IMR-90 (cell line): ENCODE data around the gene SLC15A3. TPM values are rescaled to one million over a fixed set of nuclear protein-coding genes. Genes with fewer than 3 reads are reported as not detected.

Experiments
- ATAC-seq: fragments of 200-7000 bp; cut with Tn5 transposase; 2 replicates; pipeline ENCODE4 v1.9.1; 2020; ENCODE audit warnings: low read depth, mild to moderate bottlenecking, moderate library complexity
- BruUV-seq: library from RNA; stranded (reverse); fragments of 400-500 nt; replicated peaks from 2 replicates; lab custom pipeline; 2021; lab: Mats Ljungman, UMichigan
- CTCF ChIA-PET: fragments of 300-600 bp; formaldehyde crosslinking; extraction: SDS; loops from one replicate; lab custom pipeline; 2021; ENCODE audit warnings: antibody characterized with exemption; lab: Yijun Ruan, JAX
- POLR2A ChIA-PET: fragments of 300-600 bp; sonication (Branson Sonifier 250); formaldehyde crosslinking; loops from one replicate; lab custom pipeline; 2022; ENCODE audit warnings: antibody characterized with exemption; ENCODE audit not compliant: unreplicated experiment; lab: Charles Lee
- DNase-seq: peaks from one replicate; pipeline ENCODE4 v3.0.0; 2013
- H2AFZ ChIP-seq: replicated peaks from 2 replicates; pipeline ENCODE3; 2013; ENCODE audit warnings: low read length, mild to moderate bottlenecking; ENCODE audit not compliant: poor library complexity
- H2AK5ac ChIP-seq: 2 replicates; pipeline ENCODE4 v1.6.1; 2013; ENCODE audit warnings: low read depth, low read length, inconsistent platforms
- H2AK9ac ChIP-seq: replicated peaks from 2 replicates; pipeline ENCODE3; 2013; ENCODE audit warnings: mild to moderate bottlenecking, low read depth, low read length, moderate library complexity; ENCODE audit not compliant: poor library complexity
- H2BK120ac ChIP-seq: 2 replicates; pipeline ENCODE4 v1.6.1; 2013; ENCODE audit warnings: low read depth, low read length, inconsistent platforms
- H2BK15ac ChIP-seq: 3 replicates; pipeline ENCODE4 v1.6.1; 2013; ENCODE audit warnings: low read depth, low read length, inconsistent platforms
- H2BK20ac ChIP-seq: 2 replicates; pipeline ENCODE4 v1.6.1; 2013; ENCODE audit warnings: low read depth, mild to moderate bottlenecking, inconsistent platforms, low read length, moderate library complexity
- H2BK5ac ChIP-seq: 2 replicates; pipeline ENCODE4 v1.6.1; 2013; ENCODE audit warnings: mild to moderate bottlenecking, low read depth, low read length, inconsistent platforms; ENCODE audit not compliant: poor library complexity, severe bottlenecking
- H3K14ac ChIP-seq: replicated peaks from 2 replicates; pipeline ENCODE4 v1.6.1; 2013; ENCODE audit warnings: low read depth, low read length, inconsistent platforms
- H3K18ac ChIP-seq: 2 replicates; pipeline ENCODE4 v1.6.1; 2013; ENCODE audit warnings: low read depth, low read length, control low read depth
- H3K23ac ChIP-seq: 2 replicates; pipeline ENCODE4 v1.6.1; 2013; ENCODE audit warnings: low read depth, low read length, inconsistent platforms
- H3K27ac ChIP-seq: 2 replicates; pipeline ENCODE4 v1.5.1; 2013; ENCODE audit warnings: mild to moderate bottlenecking, control low read depth, low read length; ENCODE audit not compliant: insufficient read depth
- H3K27me3 ChIP-seq: 2 replicates; pipeline ENCODE4 v1.6.1; 2013; ENCODE audit warnings: low read length; ENCODE audit not compliant: control insufficient read depth, insufficient read depth
- H3K36me3 ChIP-seq: 2 replicates; pipeline ENCODE4 v1.6.1; 2013; ENCODE audit warnings: low read length, mixed read lengths; ENCODE audit not compliant: control insufficient read depth, insufficient read depth
- H3K4ac ChIP-seq: 2 replicates; pipeline ENCODE4 v1.6.1; 2013; ENCODE audit warnings: low read depth, low read length, inconsistent platforms
- H3K4me1 ChIP-seq: 2 replicates; pipeline ENCODE4 v1.6.1; 2013; ENCODE audit warnings: low read length, mixed read lengths; ENCODE audit not compliant: control insufficient read depth, insufficient read depth
- H3K4me2 ChIP-seq: 2 replicates; pipeline ENCODE4 v1.6.1; 2013; ENCODE audit warnings: low read depth, mild to moderate bottlenecking, control low read depth, low read length, moderate library complexity
- H3K4me3 ChIP-seq: 2 replicates; pipeline ENCODE4 v1.5.1; 2013; ENCODE audit warnings: low read depth, mild to moderate bottlenecking, control low read depth, low read length, moderate library complexity; ENCODE audit not compliant: insufficient read depth
- H3K56ac ChIP-seq: 2 replicates; pipeline ENCODE4 v1.6.1; 2013; ENCODE audit warnings: low read length, inconsistent platforms; ENCODE audit not compliant: insufficient read depth; ENCODE audit errors: extremely low read depth
- H3K79me1 ChIP-seq, 2 experiments: 2 replicates each; pipeline ENCODE4 v1.6.1; 2013; ENCODE audit warnings: low read length in 2 of 2, inconsistent platforms in 1 of 2, low read depth in 1 of 2
- H3K9ac ChIP-seq: 2 replicates; pipeline ENCODE4 v1.6.1; 2013; ENCODE audit warnings: low read depth, low read length, control low read depth
- H3K9me1 ChIP-seq: 2 replicates; pipeline ENCODE4 v1.6.1; 2013; ENCODE audit warnings: low read length, inconsistent platforms; ENCODE audit not compliant: insufficient read depth
- H3K9me3 ChIP-seq: 2 replicates; pipeline ENCODE4 v1.6.1; 2013; ENCODE audit warnings: low read length; ENCODE audit not compliant: control insufficient read depth, insufficient read depth
- H4K20me1 ChIP-seq: 2 replicates; pipeline ENCODE4 v1.6.1; 2013; ENCODE audit warnings: low read length, inconsistent platforms; ENCODE audit not compliant: insufficient read depth
- H4K5ac ChIP-seq: 2 replicates; pipeline ENCODE4 v1.6.1; 2013; ENCODE audit warnings: mild to moderate bottlenecking, low read depth, low read length, control low read depth
- H4K8ac ChIP-seq, 2 experiments: 2 replicates each; pipeline ENCODE4 v1.6.1; 2013; ENCODE audit warnings: low read depth in 2 of 2, low read length in 2 of 2, control low read depth in 1 of 2, inconsistent platforms in 1 of 2
- H4K91ac ChIP-seq: 2 replicates; pipeline ENCODE4 v1.6.1; 2013; ENCODE audit warnings: low read depth, low read length, inconsistent platforms; ENCODE audit not compliant: insufficient read depth
- FOS ChIP-seq: fragments of 150-350 bp; IDR thresholded peaks from 2 replicates; pipeline ENCODE4 v1.6.1; 2016; ENCODE audit warnings: low read depth, low read length
- RFX5 ChIP-seq: IDR thresholded peaks from 2 replicates; pipeline ENCODE4 v1.8.0; 2012; ENCODE audit warnings: low read depth, mild to moderate bottlenecking, low read length, moderate library complexity
- SMC3 ChIP-seq: fragments of 150-350 bp; IDR thresholded peaks from 2 replicates; pipeline ENCODE4 v1.6.1; 2016; ENCODE audit warnings: low read depth, mild to moderate bottlenecking, antibody characterized with exemption, low read length, moderate library complexity
- USF2 ChIP-seq: fragments of 150-350 bp; IDR thresholded peaks from 2 replicates; pipeline ENCODE4 v1.6.1; 2017; ENCODE audit warnings: mild to moderate bottlenecking, antibody characterized with exemption, low read length, low read depth
- WGBS, 2 experiments: methylation state at CpG; one replicate each; pipeline versions ENCODE4 v1.1.5 to v1.1.7; 2013; ENCODE audit warnings: missing lambda C conversion rate in 2 of 2; ENCODE audit not compliant: insufficient read length in 1 of 2; ENCODE audit errors: extremely low coverage in 2 of 2; 5-methylcytosine and 5-hydroxymethylcytosine counted together
- dilution Hi-C: fragments of 300-500 bp; cut with HindIII; formaldehyde crosslinking; loops from one replicate; pipeline ENCODE4 v1.14.3; 2018; ENCODE audit warnings: low sequenced_read_pairs; ENCODE audit not compliant: unreplicated experiment
- in situ Hi-C: fragments of 300-500 bp; cut with MboI; formaldehyde crosslinking; loops from 3 replicates; pipeline ENCODE4 v1.14.3; 2019; ENCODE audit warnings: low sequenced_read_pairs, inconsistent platforms, mixed read lengths
- intact Hi-C: fragments of 100-400 bp; cut with micrococcal nuclease; formaldehyde crosslinking; loops from 2 replicates; pipeline ENCODE4 v1.10.0; 2022
- polyA plus RNA-seq, 3 experiments: library from polyadenylated mRNA; depleted of rRNA; stranded (reverse); fragments of >200 nt; gene quantifications; 2 replicates each; pipeline ENCODE4 v1.2.3, GENCODE V29; 2012; ENCODE audit warnings: low replicate concordance in 1 of 3
- total RNA-seq: library from RNA; depleted of rRNA; stranded (reverse); fragments of >200 nt; gene quantifications from 2 replicates; pipeline ENCODE4 v1.2.3, GENCODE V29; 2012

SLC15A3 gene
- total and polyA plus RNA-seq, 2 of the 4 experiments (the other 2 are of a cell fraction) = 3.2 to 4.4 TPM

GRCh38 chr11:60972182-60973030, 20.4 kb upstream of the SLC15A3 start (continued):
- no peak for TF ChIP-seq USF2

DNA sequence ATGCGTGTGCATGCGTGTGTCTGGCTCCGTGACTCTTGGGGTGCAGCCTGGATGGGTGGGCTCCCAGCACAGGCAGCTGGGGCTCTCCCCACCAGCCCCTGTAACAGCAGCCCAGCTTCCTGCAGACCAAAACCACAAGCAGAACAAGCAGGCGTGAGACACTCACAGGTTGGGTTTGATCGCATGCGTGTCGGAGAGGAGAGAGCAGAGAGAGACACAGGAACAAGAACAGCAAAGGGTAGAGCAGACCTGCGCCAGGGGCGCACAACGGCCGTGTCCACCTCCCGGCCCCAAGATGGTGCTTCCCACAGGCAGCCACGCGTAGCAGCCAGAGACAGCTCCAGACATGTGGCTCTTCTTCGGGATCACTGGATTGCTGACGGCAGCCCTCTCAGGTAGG, 19.5 kb upstream of the SLC15A3 start, which contains the start of gene CD6:
CD6 (plus strand) TSS at position 161 of the 400 bp plus-strand sequence; CDS start at position 347, 186 bp downstream.
- no peak within 1 kb of the TSS for H3K14ac ChIP-seq
- dilution Hi-C loops = no loop called here
- CTCF ChIA-PET = no interaction called here
- DNase-seq = no peak
- H3K18ac ChIP-seq = no peak within 1 kb of the TSS
- H3K36me3 ChIP-seq = no peaks in the 10 kb centered on the region
- TF ChIP-seq RFX5 = no peak
- TF ChIP-seq FOS = no peak
- TF ChIP-seq SMC3 = no peak
- H3K27ac ChIP-seq = no peak within 1 kb of the TSS
- H2BK5ac ChIP-seq = no peak within 1 kb of the TSS
- H4K20me1 ChIP-seq = no peaks in the 10 kb centered on the region
- ATAC-seq = no peak
- no peak within 1 kb of the TSS for H4K91ac ChIP-seq
- WGBS, 2 experiments = 90% methylated on average over 11 of the region's 16 CpGs; no CpG with 5 or more reads in 1 of the 2 experiments
- H2BK120ac ChIP-seq = no peak within 1 kb of the TSS
- intact Hi-C loops = loop anchor here (2.0 kb wide), 1 partner anchor 157 kb away; no protein-coding TSS in a partner anchor
- no peaks in the 10 kb centered on the region; the same call in 1 of the 2 replicates for H3K9me1 ChIP-seq
- no peak within 1 kb of the TSS for H3K9ac ChIP-seq
- H2AK5ac ChIP-seq = no peak within 1 kb of the TSS
- H3K4me3 ChIP-seq = no peak within 1 kb of the TSS
- no peaks in the 10 kb centered on the region for H3K79me1 ChIP-seq
- H3K23ac ChIP-seq = no peak within 1 kb of the TSS
- POLR2A ChIA-PET = no interaction called here
- H2BK15ac ChIP-seq = no peak within 1 kb of the TSS
- no TSS peak for BruUV-seq
- no peak within 1 kb of the TSS for H2AFZ ChIP-seq
- H2AK9ac ChIP-seq = no peak within 1 kb of the TSS
- no peak within 1 kb of the TSS for H2BK20ac ChIP-seq
- in situ Hi-C loops = no loop called here
- peaks cover 39% of the 10 kb centered on the region for H3K27me3 ChIP-seq
- no peak within 1 kb of the TSS for H4K8ac ChIP-seq
- H4K5ac ChIP-seq = no peak within 1 kb of the TSS
- no peaks in the 10 kb centered on the region; the same call in 1 of the 2 replicates for H3K9me3 ChIP-seq
- H3K56ac ChIP-seq = no peak within 1 kb of the TSS
- no peak within 1 kb of the TSS for H3K4me2 ChIP-seq
- H3K4me1 ChIP-seq = no peaks in the 10 kb centered on the region
- no peak within 1 kb of the TSS for H3K4ac ChIP-seq
